Stimulated activated CD4-positive, alpha-beta T cell treated with anti-CD3 and anti-CD28 coated beads, Interleukin-1b, Interleukin-23, amount 100 ng/mL, for 48 hours (primary cell): Measurements from ENCODE around the gene TRIL.

Experiments
- DNase-seq: peaks from one replicate; pipeline ENCODE4 v3.0.0-alpha.2; 2020

Gene TRIL

GRCh38 chr7:28939844-28940544 lies 18.1 kb downstream of the TRIL start:
- DNase-seq: no peak

- DNase-seq: no peak
These were observed 18.8 kb downstream of the TRIL start for GRCh38 chr7:28939367-28939766.

- DNase-seq: no peak
These were observed 20.5 kb downstream of the TRIL start for GRCh38 chr7:28937619-28938018.

- DNase-seq: no peak
These were observed 21.0 kb downstream of the TRIL start for GRCh38 chr7:28937103-28937502.

GRCh38 chr7:28933846-28934320 lies 24.2 kb downstream of the TRIL start:
- no peak for DNase-seq

GRCh38 chr7:28931565-28931964 lies 26.6 kb downstream of the TRIL start:
- DNase-seq: no peak

- DNase-seq: peak; percentile 33
These were observed 31.1 kb downstream of the TRIL start for GRCh38 chr7:28926871-28927597.

GRCh38 chr7:28922624-28923331 lies 35.4 kb downstream of the TRIL start:
- DNase-seq: peak; percentile 47

- peak; percentile 23 for DNase-seq
These were observed 36.3 kb downstream of the TRIL start for GRCh38 chr7:28921822-28922221.

- DNase-seq: no peak
These were observed 37.7 kb downstream of the TRIL start for GRCh38 chr7:28920424-28920823.

GRCh38 chr7:28919510-28919909 lies 38.6 kb downstream of the TRIL start:
- no peak for DNase-seq

- DNase-seq: no peak
These were observed 49.4 kb downstream of the TRIL start for GRCh38 chr7:28908775-28909174.

GRCh38 chr7:28905464-28905863 lies 52.7 kb downstream of the TRIL start:
- DNase-seq: no peak

- DNase-seq: no peak
These were observed 53.5 kb downstream of the TRIL start for GRCh38 chr7:28904578-28905048.

- no peak for DNase-seq
These were observed 54.2 kb downstream of the TRIL start for GRCh38 chr7:28903730-28904577.
